Measurements from ENCODE around the gene PITPNM3.
"Not testable (repeated sequence)": the region's sequence is repeated elsewhere in the genome, so short reads cannot be mapped to it uniquely, and the experiment has no call there.

PITPNM3 gene

DNA sequence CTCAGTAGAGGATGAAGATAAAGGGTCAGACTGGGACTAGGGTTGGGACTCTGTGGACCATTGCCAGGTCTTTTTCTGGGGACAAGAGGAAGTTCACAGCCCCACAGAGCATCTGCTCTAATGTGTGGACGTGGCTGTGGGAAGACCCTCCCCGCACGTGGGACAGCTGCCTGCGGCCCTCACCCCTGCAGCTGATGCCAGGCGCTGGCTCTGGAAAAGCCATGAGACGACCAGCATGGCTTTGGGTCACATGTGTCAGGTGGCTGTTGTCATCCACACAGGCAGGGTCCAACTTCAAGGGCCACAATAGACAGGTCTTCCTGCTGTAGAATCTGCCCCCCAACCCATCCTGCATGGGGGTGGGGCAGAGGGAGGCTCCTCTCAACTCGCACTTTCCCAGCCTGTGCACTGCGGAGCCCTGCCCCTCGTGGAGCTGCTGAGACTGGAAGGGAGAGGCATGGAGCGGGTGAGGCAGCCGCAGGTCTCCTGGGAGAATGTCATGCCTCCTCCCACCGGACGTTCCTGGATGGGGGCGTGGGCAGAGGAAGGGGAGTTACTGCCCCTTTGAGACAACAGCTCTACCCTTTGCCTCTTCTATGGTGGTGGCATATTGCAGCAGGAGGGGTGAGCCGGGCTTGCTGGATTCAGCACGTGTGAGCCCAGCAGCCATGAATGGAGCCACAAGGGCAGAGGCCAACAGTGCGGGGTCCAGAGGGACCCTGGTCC, 58.7 kb downstream of the PITPNM3 start:
- no peak for DNase-seq

DNA sequence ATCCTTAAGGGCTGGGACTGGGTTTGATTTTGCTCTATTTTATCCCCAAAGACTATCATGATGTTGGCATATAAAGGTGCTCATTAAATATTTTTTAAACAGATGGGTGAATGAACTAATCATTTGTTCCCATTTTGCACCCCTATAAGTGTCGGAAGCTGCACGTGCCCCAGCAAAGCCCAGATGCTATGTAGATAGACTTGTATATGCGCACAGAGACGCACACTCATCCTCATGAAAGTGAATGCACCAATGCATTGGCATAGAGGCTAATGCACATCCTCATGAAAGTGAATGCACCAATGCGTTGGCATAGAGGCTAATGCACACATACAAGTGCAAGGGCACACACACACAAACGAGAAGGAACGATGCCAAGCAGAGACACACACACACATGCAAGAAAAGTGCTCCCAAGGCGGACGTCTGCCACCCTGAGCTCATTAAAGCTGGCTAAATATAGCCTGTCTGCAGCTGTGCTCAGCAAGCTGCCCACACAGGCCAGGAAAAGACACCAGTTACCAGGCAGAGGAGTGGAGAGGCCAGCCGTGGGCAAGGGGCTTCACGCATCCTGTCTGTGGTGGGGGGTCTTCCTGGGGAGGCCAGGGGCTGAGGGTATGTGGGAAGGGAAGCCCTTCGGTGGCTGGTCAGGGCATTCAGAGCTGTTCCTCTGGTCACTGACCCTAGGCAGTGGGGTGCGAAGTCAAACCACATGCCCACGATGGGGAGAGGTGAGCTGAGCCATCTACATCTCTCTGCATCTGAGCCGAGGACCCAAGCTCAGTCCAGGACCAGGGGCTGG, 59.5 kb downstream of the PITPNM3 start:
- DNase-seq: no peak

DNA sequence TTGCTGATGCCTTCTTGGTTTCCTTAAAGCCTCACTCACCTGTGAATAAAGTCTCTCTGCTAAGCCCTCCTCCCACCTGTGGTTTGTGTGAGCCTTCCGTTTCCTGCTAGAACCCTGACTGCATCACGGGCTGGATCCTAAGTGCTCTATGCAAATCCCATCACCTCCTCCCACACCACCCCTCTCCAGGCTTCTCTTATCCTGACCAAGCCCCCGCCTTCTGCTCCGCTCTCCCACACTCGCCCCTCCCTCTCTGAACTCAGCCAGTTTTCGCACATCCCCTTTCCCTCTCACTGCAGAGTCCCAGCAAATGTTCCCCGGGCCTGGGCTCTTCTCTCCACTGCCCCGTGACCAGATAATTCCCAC, 60.3 kb downstream of the PITPNM3 start:
- no peak for DNase-seq

DNA sequence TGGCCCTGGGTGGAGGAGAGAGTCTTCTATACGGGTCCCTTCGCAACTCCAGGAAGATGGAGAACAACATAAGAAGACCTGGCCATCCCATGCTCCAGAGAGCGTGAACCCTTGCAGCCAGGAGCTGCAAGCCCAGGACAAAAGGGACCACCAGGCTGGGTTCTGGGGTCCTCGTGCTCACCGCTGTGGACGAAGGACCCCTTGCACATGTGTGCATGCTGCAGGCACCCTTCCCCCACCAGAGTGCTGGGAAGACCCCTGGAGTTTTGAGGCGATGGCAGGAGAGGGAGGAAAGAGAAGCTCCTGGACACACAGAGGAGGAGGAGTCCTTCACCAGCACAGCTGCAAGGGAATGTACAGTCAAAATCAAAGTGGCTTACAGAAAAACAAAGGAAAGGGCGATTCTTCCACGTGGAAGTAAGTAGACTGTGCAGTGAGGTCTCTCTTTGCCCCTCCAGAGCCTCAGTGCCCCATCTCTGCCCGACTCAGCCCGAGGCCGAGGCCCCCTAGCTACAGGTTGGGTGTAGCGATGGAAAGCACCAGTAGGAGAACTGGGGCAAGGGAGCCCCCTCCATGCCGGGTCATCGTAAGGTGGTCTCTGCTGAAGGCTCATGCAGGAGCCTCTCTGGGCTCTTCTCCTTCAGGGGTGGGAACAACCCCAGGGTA, 60.8 kb downstream of the PITPNM3 start:
- DNase-seq: no peak

DNA sequence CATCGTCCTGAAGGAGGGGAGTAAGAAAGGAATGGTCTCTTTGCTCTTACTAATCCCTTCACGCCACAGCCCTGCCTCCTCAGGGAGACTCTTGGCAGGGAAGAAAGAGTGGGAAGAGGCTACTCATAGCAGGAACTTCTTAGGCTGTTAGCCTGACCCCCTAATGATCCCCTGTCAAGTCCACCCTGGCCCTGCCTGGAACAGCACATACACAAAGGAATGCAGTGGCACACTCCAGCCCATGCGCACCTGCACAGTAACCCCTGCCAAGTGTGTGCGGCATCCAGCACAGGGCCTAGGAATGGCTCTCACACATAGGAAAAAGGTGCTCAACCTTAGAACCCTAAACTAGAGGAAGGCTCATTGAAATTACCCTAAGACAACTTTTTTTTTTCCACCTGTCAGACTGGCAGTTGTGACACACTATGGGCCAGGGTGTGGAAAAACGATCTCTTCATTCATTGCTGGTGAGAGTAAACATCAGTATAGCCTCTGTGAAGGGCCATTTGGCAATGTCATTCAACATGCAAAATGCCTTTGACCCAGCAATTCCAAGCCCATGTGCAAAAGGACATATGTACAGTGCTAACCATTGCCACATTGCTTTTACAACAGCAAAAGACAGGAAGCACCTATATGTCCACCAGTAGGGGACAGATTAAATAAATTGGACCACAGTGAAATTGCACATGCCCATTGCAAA, 62.0 kb downstream of the PITPNM3 start:
- no peak for DNase-seq

DNA sequence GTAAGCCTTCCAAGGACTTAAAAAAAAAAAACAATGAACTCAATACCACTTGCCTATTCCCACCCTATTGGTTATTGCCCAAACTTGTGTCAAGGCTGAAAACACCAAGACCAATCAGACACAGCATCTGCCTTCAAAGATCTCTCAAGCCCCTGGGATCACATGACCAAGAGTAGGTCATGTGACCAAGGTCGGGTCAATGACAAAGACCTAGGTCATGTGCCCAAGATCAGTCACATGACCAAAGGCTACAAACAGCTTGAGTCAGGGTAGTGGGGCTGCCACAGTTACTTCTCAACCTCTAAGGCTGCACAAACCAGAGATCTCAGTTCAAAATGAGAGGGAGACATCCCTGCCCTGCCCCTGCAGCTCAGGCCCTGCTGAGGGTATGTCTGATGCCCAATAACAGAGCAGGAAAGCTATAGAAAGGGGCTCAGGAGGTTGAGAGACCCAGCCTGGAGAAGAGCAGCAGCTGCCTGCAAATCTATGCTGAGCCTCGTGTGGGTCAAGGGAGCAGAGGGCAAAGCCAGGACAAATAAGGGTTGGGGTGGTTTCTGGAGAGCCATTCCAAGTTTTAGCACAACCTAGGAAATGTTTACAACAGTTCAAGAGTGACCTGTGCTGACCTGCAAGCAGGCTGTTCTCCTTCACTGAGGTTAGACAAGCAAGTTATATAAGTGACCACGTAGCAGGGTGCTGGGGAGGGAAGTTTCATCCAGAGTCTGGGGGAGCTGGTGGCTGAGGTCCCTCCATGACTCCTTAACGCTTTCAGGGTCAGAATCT, 63.3 kb downstream of the PITPNM3 start:
- no peak for DNase-seq

DNA sequence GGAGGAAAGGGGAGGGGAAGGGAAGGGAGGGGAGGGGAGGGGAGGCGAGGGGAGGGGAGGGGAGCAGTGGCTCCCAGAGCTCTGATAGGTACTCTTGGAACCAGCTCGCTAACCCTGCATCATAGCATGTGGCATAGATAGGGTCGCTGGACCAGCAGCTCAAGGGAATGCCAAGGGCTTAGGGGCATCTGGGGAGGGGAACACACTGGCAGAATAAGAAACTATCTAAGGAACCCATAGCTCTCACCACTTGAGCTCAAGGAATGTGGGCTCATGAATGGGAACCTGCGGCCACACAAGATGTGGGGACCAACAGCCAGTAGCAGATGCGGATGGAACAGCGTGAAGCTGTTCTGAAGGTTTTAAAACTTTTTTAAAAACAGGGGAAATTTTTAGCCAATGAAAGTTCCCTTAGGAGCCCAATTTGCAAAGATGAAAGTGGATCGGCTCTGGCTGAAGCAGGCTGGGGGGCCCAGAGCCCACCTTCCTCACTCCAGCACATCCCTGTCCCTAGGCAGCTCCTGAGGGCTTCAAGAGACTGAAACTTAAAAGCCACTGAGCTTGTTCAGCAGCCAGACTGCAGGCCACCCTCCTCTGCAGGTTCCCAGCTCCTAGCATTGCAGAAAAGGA, 65.2 kb downstream of the PITPNM3 start:
- no peak for DNase-seq

DNA sequence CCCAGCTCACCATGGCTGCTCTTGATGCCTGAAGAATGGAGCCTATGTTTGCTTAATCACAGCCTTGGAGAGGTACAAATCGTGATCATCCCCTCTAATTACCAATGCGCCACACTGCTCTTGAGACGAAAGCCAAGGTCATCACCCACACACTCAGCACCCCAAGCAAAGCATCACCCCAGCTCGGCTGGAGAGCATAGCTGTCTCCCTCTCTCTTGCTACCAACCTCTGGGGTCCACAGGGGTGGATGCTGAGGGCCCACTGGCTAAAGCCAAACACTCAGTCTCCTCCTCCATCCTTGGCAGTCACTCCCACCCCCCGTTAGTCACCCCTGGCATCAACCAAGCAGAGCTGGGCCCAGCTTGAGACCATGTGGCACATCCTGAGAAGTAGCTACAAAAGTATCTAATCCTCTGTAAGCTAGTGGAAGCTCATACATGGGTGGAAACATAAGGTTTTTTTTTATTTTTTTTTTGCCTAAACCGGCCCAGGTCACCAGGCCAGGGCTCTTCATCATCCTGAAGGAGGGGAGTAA, 67.3 kb downstream of the PITPNM3 start:
- DNase-seq: no peak

DNA sequence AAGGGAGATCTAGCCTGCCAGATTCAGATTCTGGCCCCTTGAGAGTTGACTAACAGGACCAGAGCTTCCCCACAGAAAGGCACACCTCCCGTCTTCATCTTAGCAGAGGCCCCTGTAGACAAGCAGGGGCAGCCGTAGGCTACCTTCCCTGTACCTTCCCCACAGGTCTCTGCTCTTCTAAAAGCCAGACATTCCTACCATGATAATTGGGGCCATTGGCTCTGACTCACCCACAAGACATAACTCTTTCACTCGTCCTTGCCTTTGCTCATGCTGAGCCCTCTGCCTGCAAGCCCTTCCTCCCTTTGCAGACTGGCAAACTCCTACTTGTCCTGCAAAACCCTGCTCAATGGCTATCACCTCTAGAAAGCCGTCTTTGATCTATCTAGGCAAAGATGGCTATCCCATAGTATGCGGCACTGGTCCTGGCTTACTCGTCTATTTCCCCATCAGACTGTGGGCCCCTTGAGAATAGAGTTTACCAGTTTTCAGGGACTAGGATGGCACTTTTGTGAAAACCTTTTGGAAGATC, 68.3 kb downstream of the PITPNM3 start:
- no peak for DNase-seq

DNA sequence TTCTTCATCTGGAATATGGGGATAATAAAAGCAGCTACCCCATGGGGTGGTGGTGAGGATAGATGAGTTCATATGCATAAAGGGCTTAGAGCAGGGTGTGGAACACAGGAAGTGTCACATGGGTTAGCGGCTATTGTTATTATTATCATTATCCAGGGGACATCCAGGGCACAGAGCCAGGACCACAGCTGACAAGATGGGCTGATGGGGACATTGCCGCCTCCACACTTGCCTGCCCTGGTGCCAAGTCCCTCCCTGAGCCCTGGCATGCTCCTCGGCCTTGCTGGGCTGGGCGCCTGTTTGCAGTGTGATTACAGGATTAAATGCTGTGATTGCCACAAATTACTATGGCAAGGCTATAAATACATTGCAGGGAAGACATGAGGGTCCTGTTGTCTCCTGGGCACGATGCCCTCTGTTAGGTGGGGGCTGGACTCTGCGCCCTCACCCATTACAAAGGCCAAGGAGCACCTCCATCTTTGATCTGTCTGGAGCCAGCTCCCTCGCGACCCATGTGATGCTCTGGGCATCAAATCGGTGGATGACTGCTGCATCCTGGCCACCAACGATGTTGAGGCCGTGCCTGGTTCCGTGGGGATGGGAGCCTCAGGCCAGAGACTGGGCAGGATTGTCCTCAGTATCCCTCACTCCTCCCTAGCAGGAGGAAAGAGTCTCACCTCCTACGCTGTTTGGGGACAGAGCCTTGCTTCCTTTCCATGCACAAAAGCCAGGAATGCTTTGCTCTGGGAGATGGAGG, 68.9 kb downstream of the PITPNM3 start:
- peak; percentile 43 for DNase-seq

DNA sequence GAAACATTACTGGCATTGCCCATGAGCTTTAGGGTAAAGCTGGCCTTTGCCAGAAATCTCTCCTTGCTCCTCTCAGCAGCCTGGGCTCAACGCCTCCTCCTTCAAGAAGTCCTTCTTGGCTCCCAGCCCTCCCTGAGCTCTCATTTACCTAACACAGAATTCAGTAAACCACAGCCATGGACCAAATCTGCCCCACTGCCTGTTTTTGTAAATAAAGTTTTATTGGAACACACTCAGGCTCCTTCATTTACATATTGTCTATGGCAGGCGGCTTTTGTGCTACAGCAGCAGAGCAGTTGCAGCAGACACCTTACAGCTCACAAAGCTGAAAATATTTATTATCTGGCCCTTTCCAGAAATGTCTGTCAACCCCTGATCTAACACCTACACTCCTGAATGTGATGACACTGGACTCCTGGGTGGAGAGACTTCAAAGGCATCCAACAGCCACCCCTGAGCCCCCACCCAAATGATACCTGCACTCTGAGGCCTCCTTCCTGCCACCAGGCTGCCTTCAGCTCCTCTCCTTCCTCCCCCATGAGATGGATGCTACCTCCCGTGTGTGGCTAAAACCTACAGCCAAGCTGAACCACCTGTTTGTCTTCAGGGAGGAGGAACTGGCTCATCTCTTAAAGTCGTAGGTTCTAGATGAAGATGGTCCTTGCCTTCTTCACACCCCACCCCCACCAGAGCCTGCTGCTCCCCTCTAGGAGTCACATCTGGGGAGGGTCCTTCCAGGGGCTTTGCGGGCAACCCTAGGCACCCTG, 70.5 kb downstream of the PITPNM3 start:
- DNase-seq: no peak

DNA sequence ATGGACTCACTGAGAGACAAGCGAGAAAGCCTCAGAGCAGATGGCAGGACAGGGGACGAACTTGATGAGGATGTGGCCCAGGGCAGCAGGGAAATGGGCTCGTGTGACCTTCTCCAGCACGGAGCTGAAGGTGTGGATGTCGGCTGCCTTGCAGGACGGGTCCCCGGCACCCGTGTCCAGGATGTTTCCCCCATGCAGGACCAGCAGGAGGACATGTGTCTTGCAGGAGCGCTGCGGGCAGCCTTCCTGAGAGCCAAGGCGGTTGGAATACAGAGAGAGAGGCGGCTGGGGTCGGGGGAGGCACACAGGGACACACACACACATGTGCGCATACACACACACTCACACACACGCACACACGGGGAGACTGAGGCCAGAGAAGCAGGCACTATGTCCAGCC, 72.8 kb downstream of the PITPNM3 start:
- DNase-seq: no peak

DNA sequence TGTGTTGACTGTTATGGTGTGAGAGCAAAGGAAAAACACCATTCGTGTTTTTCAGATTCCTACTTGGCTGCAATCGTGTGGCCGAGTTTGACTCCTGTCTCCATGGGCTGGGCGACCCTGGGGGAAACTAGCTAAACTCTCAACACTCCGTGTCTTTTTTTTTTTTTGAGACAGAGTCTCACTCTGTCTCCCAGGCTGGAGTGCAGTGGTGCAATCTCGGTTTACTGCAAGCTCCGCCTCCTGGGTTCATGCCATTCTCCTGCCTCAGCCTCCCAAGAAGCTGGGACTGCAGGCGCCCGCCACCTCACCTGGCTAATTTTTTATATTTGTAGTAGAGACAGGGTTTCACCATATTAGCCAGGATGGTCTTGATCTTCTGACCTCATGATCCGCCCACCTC, 73.6 kb downstream of the PITPNM3 start:
- DNase-seq: not testable (repeated sequence)

DNA sequence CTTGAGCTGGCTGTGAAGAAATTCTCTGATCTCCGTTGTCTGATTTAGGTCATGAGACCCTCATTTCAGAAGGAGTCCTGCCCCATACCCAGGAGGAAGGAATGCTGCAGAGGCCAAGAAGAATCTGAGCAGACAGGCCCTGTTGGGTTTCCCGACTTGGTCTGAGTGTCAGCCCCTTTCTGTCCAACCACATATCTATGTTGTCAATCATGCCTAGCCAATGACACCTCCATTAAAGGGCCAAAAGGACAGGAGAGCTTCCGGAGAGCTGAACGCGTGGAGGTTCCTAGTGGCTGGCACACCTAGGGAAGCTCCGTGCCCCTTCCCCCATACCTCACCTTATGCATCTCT, 74.3 kb downstream of the PITPNM3 start:
- no peak for DNase-seq

DNA sequence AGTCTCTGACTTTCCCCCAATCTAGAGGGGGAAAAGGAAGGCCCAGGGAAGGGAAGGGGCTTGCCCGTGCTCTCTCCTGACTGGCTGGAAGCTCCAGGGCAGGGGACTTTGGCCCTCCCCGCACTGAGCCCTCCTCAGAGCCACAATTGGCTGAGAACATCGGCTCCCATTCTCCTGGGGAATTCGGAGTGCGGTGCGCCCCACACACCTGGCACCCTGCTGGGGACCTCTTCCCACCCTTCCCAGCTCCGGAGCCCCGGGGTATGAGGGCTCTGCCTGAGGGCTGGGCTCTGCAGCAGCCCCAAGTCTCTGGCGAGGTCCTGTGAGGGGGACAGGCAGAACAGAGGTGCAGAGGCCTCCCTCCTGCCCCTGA, 76.1 kb downstream of the PITPNM3 start:
- no peak for DNase-seq

DNA sequence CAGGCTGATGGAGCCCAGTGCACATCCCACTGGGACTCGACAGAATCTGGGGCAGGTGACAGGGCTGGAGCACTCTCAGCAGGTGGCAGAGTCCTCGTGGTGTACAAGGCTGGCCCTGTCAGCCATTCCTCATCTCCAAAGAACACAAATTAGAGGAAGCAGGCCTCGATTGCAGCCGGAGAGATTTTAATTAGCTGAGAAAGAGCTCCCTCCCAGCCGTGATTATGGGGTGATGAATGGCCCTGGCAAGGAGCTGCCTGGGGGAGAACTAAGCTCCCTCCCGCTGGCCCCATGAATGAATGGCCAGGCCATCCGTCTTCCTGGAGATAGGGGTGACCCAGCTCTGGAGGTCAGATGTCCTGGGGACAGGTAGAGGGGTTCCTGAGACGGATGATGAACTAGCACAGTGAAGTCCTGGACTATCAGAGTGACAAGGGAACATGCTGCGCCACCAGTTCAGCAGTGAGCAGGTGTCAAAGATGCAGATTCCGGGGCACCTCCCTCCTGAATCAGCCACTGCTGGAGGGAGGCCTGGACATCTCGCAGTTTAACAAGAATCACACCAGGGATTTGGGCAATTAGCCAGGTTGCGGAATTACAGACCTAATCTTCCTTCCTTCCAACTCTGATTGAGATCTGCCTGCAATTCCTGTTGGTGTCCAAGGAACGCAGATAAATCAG, 76.6 kb downstream of the PITPNM3 start:
- DNase-seq: peak; percentile 69

DNA sequence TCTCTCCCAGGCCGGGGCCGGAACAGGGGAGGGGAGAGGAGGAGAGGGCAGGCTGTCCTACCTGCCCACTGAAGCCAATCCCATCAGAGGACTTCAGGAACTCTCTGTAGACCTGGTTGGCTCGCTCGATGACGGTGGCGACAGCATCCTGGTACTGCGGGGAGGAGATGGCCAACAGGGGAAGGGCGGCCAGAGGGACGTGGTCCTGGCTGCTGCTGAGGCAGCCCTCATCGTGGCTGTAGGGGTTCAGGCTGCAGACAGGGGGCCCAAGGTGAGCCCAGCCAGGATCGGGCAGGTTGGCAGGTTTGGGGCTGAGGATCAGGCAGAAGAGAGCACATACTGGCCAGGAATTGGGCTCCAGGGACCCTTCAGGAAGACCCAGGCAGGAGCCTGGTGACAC, 77.9 kb downstream of the PITPNM3 start:
- no peak for DNase-seq

DNA sequence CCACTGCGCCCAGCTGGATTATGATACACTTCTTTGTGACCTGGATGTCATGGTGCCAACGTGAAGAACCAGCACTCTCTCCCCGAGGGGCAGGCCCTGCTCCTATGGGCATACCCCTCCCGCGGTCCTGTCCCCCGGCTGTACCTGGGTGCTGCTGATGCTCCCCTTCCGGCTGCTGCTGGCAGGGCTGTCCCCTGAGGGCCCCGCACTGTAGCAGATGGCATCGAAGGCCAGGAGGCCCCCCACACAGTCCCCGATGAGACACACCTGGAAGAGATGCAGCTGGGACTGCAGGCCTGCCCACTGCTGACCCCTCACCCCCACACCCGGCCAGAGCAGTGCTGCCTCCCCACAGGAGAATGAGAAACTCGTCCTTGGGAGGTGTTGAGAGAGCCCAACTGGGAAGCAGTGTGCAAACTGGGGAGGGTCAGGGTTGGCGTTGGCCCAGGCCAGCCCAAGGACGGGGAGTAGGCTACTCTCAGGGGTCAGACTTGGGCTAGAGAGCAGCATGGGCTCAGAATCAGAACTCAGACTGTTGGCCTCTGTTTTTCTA, 78.4 kb downstream of the PITPNM3 start:
- DNase-seq: no peak

DNA sequence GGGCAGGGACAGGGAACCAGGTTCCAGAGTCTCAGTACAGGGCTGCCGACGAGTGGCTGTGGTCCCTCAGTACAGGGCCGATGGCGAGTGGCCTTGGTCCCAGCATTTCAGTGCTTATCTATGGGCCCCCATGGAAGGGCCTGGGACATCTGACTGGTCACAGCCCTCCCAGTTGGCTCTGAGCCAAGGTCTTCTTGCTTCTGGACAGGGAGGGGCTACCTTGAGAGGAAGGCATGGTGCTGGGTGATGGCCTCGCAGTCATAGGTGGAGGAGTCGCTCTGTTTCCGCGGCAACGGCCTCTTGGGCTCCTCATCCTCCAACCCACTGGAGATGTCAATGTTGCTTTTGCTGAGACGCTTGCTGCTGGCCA, 79.6 kb downstream of the PITPNM3 start:
- no peak for DNase-seq
